HEK293T (cell line): ENCODE results near the gene PABPC1L.

Experiments used
- ARNT ChIP-seq: fragments of 450-650 bp; IDR thresholded peaks from 2 replicates; pipeline ENCODE4 v1.6.1; 2017; ENCODE audit warnings: mild to moderate bottlenecking
- BHLHE40 ChIP-seq: fragments of 450-650 bp; IDR thresholded peaks from 2 replicates; pipeline ENCODE4 v1.6.1; 2016; ENCODE audit warnings: mild to moderate bottlenecking, moderate library complexity, borderline replicate concordance
- ELF4 ChIP-seq: fragments of 450-650 bp; IDR thresholded peaks from 2 replicates; pipeline ENCODE4 v1.6.1; 2017; ENCODE audit warnings: antibody characterized with exemption
- FOXK2 ChIP-seq: fragments of 450-650 bp; IDR thresholded peaks from 2 replicates; pipeline ENCODE4 v1.6.1; 2016; ENCODE audit warnings: mild to moderate bottlenecking
- FOXM1 ChIP-seq: fragments of 450-650 bp; IDR thresholded peaks from 2 replicates; pipeline ENCODE4 v1.6.1; 2017; ENCODE audit warnings: mild to moderate bottlenecking, borderline replicate concordance
- L3MBTL2 ChIP-seq: fragments of 450-650 bp; conservative IDR thresholded peaks from 2 replicates; pipeline ENCODE4 v1.6.1; 2016; ENCODE audit warnings: mild to moderate bottlenecking
- SP1 ChIP-seq: fragments of 450-650 bp; IDR thresholded peaks from 2 replicates; pipeline ENCODE4 v1.6.1; 2017

GRCh38 chr20:44948513-44948912 lies 38.7 kb downstream of the PABPC1L start:
- TF ChIP-seq ARNT: no peak
- no peak for TF ChIP-seq SP1
- TF ChIP-seq FOXM1: no peak
- no peak for TF ChIP-seq BHLHE40
- TF ChIP-seq L3MBTL2: no peak
- no peak for TF ChIP-seq ELF4
- TF ChIP-seq FOXK2: no peak
